ENCODE measurements around the gene UBE2D2. TPM values are rescaled to one million over a fixed set of nuclear protein-coding genes. Genes with fewer than 3 reads are reported as not detected.
A peak's percentile ranks its signal among the peaks of the same experiment; 100 is the strongest.

Gene UBE2D2
- total RNA-seq, 1 donor from 2014 or later, result 127 TPM

DNA sequence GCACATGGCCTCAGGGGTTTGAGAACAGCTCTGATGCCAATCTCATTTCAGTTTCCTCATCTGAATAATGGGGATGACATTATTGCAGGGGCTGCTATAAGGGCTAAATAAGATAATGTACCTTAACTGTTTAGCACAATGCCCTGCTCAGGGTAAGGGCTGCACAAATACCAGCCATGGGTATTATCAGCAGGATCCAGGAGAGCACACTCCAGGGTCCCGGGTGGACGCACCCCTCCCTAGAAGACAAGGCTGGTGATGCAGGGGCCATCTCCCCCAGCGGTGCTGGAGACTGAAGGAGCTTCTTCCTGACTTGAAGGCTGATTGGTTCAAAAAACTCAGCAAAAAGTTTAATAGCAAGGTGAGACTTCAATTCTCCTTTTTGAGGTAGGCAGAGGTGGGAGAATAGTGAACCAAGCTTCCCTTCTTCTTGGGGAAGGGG lies 84.3 kb downstream of the UBE2D2 start:
- H3K27me3 Mint-ChIP-seq (ENCODE audit: unreplicated experiment), result no peaks in the 10 kb centered on the region
- H3K4me3 Mint-ChIP-seq (ENCODE audit: unreplicated experiment), result no peak overlapping the region
- no peak overlapping the region for H3K27ac Mint-ChIP-seq (ENCODE audit: unreplicated experiment)
- no peak for DNase-seq (ENCODE audit: extremely low spot score, unreplicated experiment)
- peaks cover 32% of the 10 kb centered on the region for H3K4me1 Mint-ChIP-seq (ENCODE audit: unreplicated experiment)
- no peaks in the 10 kb centered on the region for H3K9me3 Mint-ChIP-seq (ENCODE audit: unreplicated experiment)
- TF ChIP-seq CTCF (IDR thresholded peaks at IDR 0.05), result no peak
- peaks cover 8% of the 10 kb centered on the region for H3K36me3 Mint-ChIP-seq (ENCODE audit: unreplicated experiment)

DNA sequence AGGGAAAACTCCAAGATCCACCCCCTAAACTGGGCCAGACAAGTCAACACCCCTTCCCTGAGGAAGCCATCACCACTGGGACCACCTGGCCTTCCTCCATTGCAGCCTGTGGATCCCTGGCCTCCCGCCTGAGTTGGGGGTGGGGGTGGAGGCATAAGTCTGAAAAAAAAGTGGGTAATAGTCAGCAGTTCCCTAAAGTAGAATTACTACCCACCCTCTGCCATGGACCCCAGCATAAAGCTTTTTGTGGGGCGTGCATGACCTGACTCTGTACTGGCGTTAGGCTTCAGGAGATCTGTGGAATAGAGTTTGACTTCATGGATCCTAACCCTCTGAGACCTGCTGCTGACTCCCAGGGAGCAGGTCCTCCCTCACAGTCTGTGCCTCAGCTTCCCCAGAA lies 85.0 kb downstream of the UBE2D2 start:
- peaks cover 8% of the 10 kb centered on the region for H3K36me3 Mint-ChIP-seq (ENCODE audit: unreplicated experiment)
- no peak for TF ChIP-seq CTCF (IDR thresholded peaks at IDR 0.05)
- H3K4me1 Mint-ChIP-seq (ENCODE audit: unreplicated experiment), result peaks cover 31% of the 10 kb centered on the region
- DNase-seq (ENCODE audit: extremely low spot score, unreplicated experiment), result no peak
- no peak overlapping the region for H3K27ac Mint-ChIP-seq (ENCODE audit: unreplicated experiment)
- H3K9me3 Mint-ChIP-seq (ENCODE audit: unreplicated experiment), result no peaks in the 10 kb centered on the region
- H3K27me3 Mint-ChIP-seq (ENCODE audit: unreplicated experiment), result no peaks in the 10 kb centered on the region
- peak overlapping the region; percentile 30 for H3K4me3 Mint-ChIP-seq (ENCODE audit: unreplicated experiment)

- H3K4me3 Mint-ChIP-seq (ENCODE audit: unreplicated experiment), result peak overlapping the region; percentile 78
- no peaks in the 10 kb centered on the region for H3K27me3 Mint-ChIP-seq (ENCODE audit: unreplicated experiment)
- no peak for TF ChIP-seq CTCF (IDR thresholded peaks at IDR 0.05)
- H3K36me3 Mint-ChIP-seq (ENCODE audit: unreplicated experiment), result peaks cover 8% of the 10 kb centered on the region
- H3K27ac Mint-ChIP-seq (ENCODE audit: unreplicated experiment), result no peak overlapping the region
- H3K9me3 Mint-ChIP-seq (ENCODE audit: unreplicated experiment), result no peaks in the 10 kb centered on the region
- DNase-seq (ENCODE audit: extremely low spot score, unreplicated experiment), result no peak
- peaks cover 37% of the 10 kb centered on the region for H3K4me1 Mint-ChIP-seq (ENCODE audit: unreplicated experiment)
Observed at GRCh38 chr5:139646912-139647505, 85.9 kb downstream of the UBE2D2 start.

GRCh38 chr5:139647506-139648204 lies 86.5 kb downstream of the UBE2D2 start:
- peak overlapping the region; percentile 78 for H3K4me3 Mint-ChIP-seq (ENCODE audit: unreplicated experiment)
- TF ChIP-seq CTCF (IDR thresholded peaks at IDR 0.05), result no peak
- no peak for DNase-seq (ENCODE audit: extremely low spot score, unreplicated experiment)
- H3K36me3 Mint-ChIP-seq (ENCODE audit: unreplicated experiment), result peaks cover 8% of the 10 kb centered on the region
- no peaks in the 10 kb centered on the region for H3K9me3 Mint-ChIP-seq (ENCODE audit: unreplicated experiment)
- H3K27me3 Mint-ChIP-seq (ENCODE audit: unreplicated experiment), result no peaks in the 10 kb centered on the region
- H3K4me1 Mint-ChIP-seq (ENCODE audit: unreplicated experiment), result peaks cover 43% of the 10 kb centered on the region
- H3K27ac Mint-ChIP-seq (ENCODE audit: unreplicated experiment), result peak overlapping the region; percentile 75
